Effector memory CD8-positive, alpha-beta T cell (primary cell): Measurements from ENCODE around the gene ZNF652.
A peak's percentile ranks its signal among the peaks of the same experiment; 100 is the strongest.
"Not testable (repeated sequence)": the region's sequence is repeated elsewhere in the genome, so short reads cannot be mapped to it uniquely, and the experiment has no call there.

Experiments
- ATAC-seq: fragments of 150-1000 bp; cut with Tn5 transposase; replicated peaks from 2 replicates; pipeline ENCODE4 v1.10.0; 2021; ENCODE audit warnings: mild to moderate bottlenecking, moderate library complexity
- DNase-seq, 3 experiments: peaks; one replicate each; pipeline ENCODE4 v3.0.0; 2021
- H3K27ac Mint-ChIP-seq, 2 donors: one replicate each; pipeline ENCODE4 v1.8.0; 2022; ENCODE audit warnings: mild to moderate bottlenecking in 2 of 2, mixed read lengths in 2 of 2, moderate library complexity in 2 of 2
- H3K27me3 Mint-ChIP-seq, 2 donors: one replicate each; pipeline ENCODE4 v1.8.0; 2022; ENCODE audit warnings: mixed read lengths in 2 of 2
- H3K36me3 Mint-ChIP-seq: one replicate; pipeline ENCODE4 v1.8.0; 2022; ENCODE audit warnings: mild to moderate bottlenecking, moderate library complexity, mixed read lengths; ENCODE audit not compliant: insufficient read depth
- H3K4me1 Mint-ChIP-seq, 2 donors: one replicate each; pipeline ENCODE4 v1.8.0; 2022; ENCODE audit warnings: low read depth in 2 of 2, mixed read lengths in 2 of 2
- H3K4me3 Mint-ChIP-seq, 2 donors: one replicate each; pipeline ENCODE4 v1.8.0; 2022; ENCODE audit warnings: mild to moderate bottlenecking in 2 of 2, mixed read lengths in 2 of 2, moderate library complexity in 2 of 2
- H3K9me3 Mint-ChIP-seq, 2 donors: one replicate each; pipeline ENCODE4 v1.8.0; 2022; ENCODE audit warnings: mixed read lengths in 2 of 2

The ZNF652 gene

DNA sequence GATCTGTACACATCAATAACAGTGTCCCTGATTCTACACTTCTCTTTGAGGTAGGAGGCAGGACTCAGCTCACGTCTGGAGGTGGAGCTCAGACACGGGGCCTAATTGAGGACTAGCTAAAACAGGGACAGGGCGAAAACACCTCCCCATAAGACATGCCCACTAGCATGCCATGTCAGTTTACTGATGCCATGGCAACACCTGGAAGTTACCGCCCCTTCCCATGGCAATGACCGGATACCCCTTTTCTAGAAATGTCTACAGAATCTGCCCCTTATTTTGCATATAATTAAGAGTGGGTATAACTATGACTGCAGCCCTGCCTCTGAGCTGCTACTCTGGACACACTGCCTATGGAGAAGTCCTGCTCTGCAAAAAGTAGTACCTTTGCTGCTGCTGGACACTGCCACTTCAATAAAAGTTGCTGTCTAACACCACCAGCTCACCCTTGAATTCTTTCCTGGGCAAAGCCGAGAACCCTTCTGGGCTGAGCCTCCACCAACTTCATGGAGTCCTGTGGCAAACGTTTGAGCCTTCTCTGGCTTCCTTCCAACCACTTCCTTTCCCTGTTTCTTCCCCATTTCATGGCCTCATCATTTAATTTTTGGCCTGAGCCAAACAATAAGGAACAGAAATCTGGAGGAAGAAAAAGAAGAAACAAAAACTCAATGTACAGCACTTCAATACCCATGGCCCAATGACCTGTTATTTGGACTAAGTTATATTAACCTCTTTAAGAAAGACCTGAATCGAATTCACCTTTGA is 31.6 kb upstream of the ZNF652 start:
- Mint-ChIP-seq H3K4me3 (no peak overlapping the region), H3K9me3 (no peaks in the 10 kb centered on the region), H3K36me3 (peaks cover 5% of the 10 kb centered on the region), H3K27ac (no peak overlapping the region), H3K27me3 (no peaks in the 10 kb centered on the region), H3K4me1 (peaks cover 32 to 37% of the 10 kb centered on the region in 2 donors)
- ATAC-seq = no peak
- DNase-seq = no peak

DNA sequence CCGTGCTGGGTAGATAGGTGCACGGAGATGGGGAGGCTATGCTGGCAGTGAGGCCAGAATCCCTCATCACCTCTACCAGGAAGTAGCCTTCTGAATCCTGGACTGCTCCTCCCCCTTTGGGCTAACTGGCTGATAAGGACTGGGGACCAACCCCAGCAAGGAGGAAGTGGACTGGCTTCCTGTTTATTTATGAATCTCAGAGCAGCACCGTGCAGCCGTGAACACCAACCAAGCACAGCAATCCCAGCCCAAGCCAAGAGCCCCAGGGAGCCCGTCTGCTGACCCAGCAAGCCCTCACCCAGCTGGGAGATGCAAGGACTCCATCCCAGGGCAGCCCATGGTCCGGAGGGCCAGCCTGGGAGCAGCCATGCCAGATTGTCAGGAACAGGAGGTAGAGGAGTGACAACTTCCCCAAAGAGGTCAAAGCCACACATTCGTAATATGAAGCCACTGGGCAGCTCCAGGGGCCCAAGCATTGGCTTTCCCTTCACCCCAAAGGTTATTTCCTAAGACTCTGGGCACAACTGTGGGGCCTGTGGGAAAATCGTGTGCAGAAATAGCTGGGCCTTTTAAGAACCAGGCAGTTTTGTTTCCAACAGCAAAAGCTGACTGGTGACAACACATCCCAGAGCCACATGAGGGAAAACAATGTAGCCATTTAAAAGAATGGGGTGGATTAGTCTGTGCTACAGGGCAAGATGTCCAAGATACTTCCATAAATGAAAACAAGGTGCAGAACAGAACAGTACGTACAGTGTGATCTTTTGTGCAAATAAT is 28.7 kb upstream of the ZNF652 start:
- ATAC-seq (no peak), DNase-seq (peak in 1 of 3 experiments; percentile 26)

DNA sequence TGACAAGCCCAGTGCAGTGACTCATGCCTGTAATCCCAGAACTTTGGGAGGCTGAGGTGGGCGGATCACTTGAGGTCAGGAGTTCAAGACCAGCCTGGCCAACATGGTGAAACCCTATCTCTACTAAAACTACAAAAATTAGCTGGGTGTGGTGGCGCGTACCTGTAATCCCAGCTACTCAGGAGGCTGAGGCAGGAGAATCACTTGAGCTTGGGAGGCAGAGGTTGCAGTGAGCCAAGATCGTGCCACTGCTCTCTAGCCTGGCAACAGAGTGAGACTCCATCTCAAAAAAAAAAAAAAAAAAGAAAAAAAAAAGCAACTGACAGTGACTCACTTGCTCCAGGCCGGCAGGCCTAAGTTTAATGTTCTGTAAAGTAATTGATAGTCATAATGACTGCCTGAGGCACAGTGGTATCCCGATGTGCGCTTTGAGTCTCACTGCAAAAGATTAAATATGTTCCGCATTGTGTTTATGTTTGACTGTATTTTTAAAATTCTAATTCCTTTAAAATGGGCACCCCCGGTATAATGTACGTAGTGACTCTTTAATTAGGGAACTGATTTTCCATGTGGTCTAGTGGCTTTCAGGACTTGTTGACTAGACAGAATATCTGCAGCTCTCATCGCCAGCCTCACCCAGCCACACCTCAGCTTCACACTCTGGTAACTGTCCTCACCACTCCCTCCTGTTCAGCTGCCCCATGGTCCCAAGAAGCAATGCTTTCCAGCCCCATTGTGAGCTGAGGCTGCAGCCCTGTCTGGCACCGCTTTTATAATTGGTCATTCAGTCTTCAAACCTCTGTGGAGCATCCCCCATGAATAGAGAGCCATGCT is 27.7 kb upstream of the ZNF652 start:
- Mint-ChIP-seq H3K4me3 (peak overlapping the region; percentile 77 to 87), H3K27ac (peak overlapping the region; percentile 91 to 99), H3K4me1 (peaks cover 50 to 51% of the 10 kb centered on the region in 2 donors)
- H3K27me3 Mint-ChIP-seq, H3K9me3 Mint-ChIP-seq, H3K36me3 Mint-ChIP-seq: not testable (repeated sequence)
- DNase-seq (peak in 2 of 3 experiments; percentile 13 to 15), ATAC-seq (peak; percentile 11)

More for the DNA sequence above, 28.7 kb upstream of the ZNF652 start:
- Mint-ChIP-seq H3K27ac (peak overlapping the region; percentile 91 to 99), H3K4me1 (peaks cover 51 to 54% of the 10 kb centered on the region in 2 donors), H3K4me3 (peak overlapping the region; percentile 77 to 87), H3K9me3 (no peaks in the 10 kb centered on the region), H3K27me3 (no peaks in the 10 kb centered on the region), H3K36me3 (peaks cover 7% of the 10 kb centered on the region)

DNA sequence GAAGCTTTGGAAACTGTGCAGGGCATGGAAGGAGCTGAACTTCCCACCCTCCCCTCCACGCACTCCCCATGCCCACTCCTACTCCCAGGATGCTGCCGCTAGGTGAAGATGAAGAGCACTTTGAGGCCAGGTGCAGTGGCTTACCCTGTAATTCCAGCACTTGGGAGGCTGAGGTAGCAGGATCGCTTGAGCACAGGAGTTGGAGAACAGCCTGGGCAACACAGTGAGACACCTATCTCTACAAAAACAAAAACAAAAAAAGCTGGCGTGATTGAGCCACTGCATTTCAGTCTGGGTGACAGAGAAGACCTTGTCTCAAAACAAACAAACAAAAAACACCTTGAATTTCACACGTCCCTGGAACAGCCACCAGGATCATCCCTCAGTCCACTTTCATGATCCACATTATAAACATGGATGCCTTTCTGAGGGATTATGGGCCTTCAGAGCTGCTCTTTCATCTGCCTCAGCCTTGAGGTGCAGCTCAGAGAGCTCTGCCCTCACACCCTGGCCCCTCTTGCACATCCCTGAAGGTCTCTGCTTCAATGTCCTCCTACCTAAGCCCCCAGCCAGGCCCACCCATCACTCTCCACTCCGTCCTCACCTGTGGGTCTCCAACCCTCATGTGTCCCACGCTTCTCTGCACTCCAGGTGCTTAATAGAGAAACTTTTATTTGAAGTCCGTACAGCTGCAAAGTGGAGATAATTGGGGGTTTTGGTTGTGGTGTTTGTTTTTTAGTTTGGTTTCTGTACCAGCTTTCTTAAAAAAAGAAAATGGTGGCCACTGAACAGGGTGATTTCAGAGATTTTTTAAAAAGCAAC is 26.9 kb upstream of the ZNF652 start:
- Mint-ChIP-seq H3K27ac (peak overlapping the region; percentile 91 to 99), H3K27me3 (no peaks in the 10 kb centered on the region), H3K4me1 (peaks cover 47 to 49% of the 10 kb centered on the region in 2 donors), H3K9me3 (no peaks in the 10 kb centered on the region), H3K4me3 (peak overlapping the region; percentile 77 to 87), H3K36me3 (peaks cover 7% of the 10 kb centered on the region)
- no peak for ATAC-seq
- DNase-seq = no peak

DNA sequence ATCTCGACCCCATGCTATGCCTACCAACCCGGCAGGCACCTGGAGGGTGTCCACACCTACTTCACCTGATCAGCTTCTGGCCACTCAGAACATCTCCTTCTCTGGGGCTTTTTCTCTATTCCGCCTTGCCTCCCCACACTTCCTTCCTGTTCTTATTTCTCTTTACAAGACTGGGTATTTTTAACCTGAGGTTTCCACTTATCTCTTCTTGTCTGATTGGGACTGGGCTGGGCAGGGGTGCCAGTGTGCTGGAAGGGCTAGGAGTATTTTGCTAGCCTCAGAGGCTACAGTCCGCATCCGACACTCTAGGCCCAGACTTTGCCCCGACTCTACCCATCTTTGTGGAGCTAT is 26.2 kb upstream of the ZNF652 start:
- Mint-ChIP-seq H3K4me3 (peak overlapping the region; percentile 77 to 87), H3K4me1 (peaks cover 44 to 48% of the 10 kb centered on the region in 2 donors), H3K27ac (peak overlapping the region; percentile 91 to 99), H3K36me3 (peaks cover 7% of the 10 kb centered on the region), H3K9me3 (no peaks in the 10 kb centered on the region), H3K27me3 (no peaks in the 10 kb centered on the region)
- ATAC-seq = peak; percentile 79
- peak; percentile 30 to 43 (median 37) for DNase-seq

DNA sequence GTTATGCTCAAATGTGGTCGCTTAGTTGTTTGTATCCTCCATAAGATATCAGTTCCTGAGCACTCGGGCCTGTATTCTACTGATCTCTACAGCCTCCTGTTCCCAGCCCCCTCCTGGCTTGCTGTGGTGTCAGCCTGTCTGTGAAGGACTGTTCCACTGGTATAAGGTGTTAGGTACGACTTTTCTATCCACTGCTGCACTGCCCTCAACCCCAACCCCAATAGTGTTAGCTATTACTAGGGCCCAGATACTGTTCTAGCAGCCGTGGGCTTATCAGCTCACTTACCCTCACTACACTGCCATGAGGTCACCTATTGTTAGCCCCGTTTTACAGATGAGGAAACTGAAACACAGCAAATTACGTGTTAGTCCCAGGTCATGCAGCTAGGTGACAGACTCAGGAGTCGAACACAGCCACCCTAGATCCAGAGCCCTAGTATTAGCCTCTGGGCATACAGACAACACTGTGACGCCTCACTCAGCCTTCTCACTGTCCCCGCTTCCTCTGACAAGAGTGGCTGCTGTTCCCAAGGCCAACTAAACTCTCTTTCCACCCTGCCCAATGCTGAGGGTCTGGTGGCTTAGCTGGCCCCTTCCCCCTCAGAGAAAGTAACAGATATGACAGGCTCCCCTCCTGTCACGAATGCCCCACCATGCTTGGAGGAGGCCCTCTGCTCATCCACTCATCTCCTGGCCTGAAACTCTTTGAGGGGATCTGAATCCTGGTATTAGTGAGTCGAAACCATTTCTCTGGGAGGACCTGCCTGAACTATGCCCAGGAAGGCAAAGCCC is 25.6 kb upstream of the ZNF652 start:
- ATAC-seq (peak; percentile 61), DNase-seq (peak; percentile 29 to 44 (median 37))
- Mint-ChIP-seq H3K27me3 (no peaks in the 10 kb centered on the region), H3K27ac (peak overlapping the region; percentile 91 to 99), H3K9me3 (no peaks in the 10 kb centered on the region), H3K4me3 (peak overlapping the region; percentile 77 to 87), H3K4me1 (peaks cover 44 to 48% of the 10 kb centered on the region in 2 donors), H3K36me3 (peaks cover 7% of the 10 kb centered on the region)

DNA sequence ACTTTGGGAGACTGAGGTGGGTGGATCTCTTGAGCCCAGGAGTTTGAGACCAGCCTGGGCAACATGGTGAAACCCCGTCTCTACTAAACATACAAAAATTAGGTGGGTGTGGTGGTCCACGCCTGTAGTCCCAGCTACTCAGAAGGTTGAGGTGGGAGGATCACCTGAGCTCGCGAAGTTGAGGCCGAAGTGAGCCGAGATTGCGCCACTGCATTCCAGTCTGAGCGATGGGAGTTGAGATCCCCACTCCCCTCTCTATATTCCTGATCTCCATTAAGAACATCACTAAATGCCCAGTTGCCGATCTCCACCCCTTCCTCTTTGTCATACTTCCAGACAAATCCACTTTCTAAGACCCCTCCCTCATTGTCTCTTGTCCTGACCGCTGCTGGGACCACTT is 24.3 kb upstream of the ZNF652 start:
- peaks cover 41 to 45% of the 10 kb centered on the region in 2 donors for H3K4me1 Mint-ChIP-seq
- ATAC-seq (no peak), DNase-seq (no peak)
- H3K27ac Mint-ChIP-seq = peak overlapping the region in 1 of 2 donors; percentile 99
- H3K9me3 Mint-ChIP-seq = no peaks in the 10 kb centered on the region
- H3K4me3 Mint-ChIP-seq = no peak overlapping the region
- no peaks in the 10 kb centered on the region for H3K27me3 Mint-ChIP-seq
- peaks cover 7% of the 10 kb centered on the region for H3K36me3 Mint-ChIP-seq

DNA sequence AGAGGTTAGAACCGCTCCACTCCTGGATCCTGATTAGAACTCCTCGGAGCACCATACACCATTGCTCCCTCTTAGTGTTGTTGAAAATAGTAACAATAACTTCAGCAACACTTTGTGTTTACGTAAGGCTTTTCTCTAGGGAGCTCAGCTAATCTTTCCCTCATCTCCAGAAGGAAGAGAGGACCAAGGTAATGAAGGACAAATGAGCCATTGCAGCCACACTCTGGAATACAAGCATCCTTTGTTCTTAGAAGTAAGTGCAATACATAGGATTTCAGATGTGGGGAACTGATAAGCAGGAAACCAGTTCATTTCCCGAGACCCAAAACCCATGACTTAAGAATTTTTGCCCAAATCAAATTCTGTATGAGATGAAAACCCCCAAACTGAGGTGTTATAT is 22.9 kb upstream of the ZNF652 start:
- peaks cover 27 to 31% of the 10 kb centered on the region in 2 donors for H3K4me1 Mint-ChIP-seq

DNA sequence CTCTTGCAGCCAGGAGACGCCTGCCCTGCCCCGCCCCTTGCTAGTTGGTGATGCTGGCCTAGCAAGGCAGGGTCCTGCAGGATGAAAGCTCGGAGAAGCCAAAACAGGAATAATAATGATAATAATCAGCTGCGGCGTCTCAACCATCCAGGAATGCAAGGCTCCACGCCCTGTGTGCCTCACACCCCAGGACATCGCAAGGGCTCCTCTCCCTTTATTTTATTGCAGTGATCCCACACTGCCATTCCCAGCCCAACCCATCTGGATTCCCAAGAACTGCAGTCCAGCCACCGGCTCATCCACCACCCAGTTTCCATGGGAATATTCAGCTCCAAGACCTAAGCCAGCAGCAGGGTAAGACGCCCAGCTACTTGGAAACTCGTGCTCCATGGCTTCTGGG is 21.0 kb upstream of the ZNF652 start:
- ATAC-seq (no peak), DNase-seq (no peak)
- Mint-ChIP-seq H3K9me3 (no peaks in the 10 kb centered on the region), H3K27me3 (no peaks in the 10 kb centered on the region), H3K4me3 (no peak overlapping the region), H3K4me1 (peaks cover 11 to 17% of the 10 kb centered on the region in 2 donors), H3K36me3 (peaks cover 2% of the 10 kb centered on the region), H3K27ac (peak overlapping the region in 1 of 2 donors; percentile 20)

More for the DNA sequence above, 22.9 kb upstream of the ZNF652 start:
- H3K4me3 Mint-ChIP-seq = no peak overlapping the region
- no peak for ATAC-seq
- H3K9me3 Mint-ChIP-seq = no peaks in the 10 kb centered on the region
- H3K36me3 Mint-ChIP-seq = peaks cover 5% of the 10 kb centered on the region
- no peak overlapping the region for H3K27ac Mint-ChIP-seq
- DNase-seq = no peak
- no peaks in the 10 kb centered on the region for H3K27me3 Mint-ChIP-seq

DNA sequence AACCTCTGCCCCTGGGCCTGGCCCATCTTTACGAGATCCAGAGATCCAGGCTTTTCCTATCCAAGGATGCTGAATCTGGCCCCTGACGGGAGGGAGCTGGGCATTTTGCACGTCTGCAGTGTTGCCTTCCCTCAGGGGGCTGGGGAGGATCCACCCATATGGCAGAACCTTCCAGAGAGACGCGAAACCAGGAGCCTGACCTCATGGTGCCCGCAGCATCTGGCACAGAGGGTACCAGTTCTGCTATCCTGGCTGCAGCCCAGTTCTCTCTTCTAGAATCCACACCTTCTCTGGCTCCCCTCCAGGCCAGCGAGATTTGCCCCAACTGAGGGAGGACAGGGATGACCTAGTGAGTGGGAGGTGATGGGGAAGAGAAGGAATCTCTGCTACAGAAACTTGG is 20.5 kb upstream of the ZNF652 start:
- DNase-seq (no peak), ATAC-seq (no peak)
- H3K4me1 Mint-ChIP-seq = peaks cover 6 to 12% of the 10 kb centered on the region in 2 donors
- peak overlapping the region; percentile 39 to 83 for H3K27ac Mint-ChIP-seq
- peaks cover 2% of the 10 kb centered on the region for H3K36me3 Mint-ChIP-seq
- no peaks in the 10 kb centered on the region for H3K9me3 Mint-ChIP-seq
- H3K4me3 Mint-ChIP-seq = no peak overlapping the region
- no peaks in the 10 kb centered on the region for H3K27me3 Mint-ChIP-seq

DNA sequence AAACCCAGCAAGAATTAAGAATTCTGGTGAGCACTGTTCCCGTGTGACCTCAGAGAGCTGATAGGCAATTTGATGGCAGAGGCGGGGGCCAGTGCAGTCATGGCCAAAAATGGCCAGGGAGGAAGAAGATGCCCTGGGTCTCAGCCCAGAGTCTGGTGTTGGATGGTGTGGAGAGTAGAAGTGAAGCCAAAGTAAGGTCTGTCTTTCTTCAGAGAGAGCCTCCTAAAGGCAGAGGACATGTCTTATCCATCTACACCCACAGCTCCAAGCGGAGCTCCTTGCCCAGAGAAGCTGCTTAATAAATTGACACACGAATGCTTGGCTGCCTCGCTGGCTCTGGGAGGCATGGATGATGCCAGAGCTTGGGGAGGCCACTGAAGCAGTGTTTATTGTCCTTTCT is 19.7 kb upstream of the ZNF652 start:
- Mint-ChIP-seq H3K36me3 (no peaks in the 10 kb centered on the region), H3K4me1 (peaks cover 0 to 9% of the 10 kb centered on the region in 2 donors), H3K9me3 (no peaks in the 10 kb centered on the region), H3K27me3 (no peaks in the 10 kb centered on the region), H3K4me3 (no peak overlapping the region), H3K27ac (peak overlapping the region; percentile 39 to 83)
- no peak for ATAC-seq
- no peak for DNase-seq

DNA sequence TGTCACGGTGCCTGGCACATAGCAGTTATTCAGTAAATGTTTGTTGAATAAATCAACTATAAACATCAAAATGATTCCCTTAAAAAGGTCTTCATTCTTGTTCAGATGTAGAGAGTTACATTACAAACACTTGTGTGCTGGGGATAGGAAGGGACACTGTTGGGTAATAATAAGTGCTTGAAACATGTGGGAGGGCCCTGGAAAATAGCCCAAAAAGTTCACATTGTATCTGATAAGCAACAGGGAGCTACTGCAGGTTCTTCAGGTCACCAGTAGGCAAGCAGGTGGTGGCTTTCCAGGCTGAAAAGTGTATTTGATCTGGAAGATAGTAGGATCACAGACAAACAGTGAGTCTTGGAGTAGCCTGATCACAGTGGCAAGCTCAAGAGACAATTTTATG is 19.0 kb upstream of the ZNF652 start:
- peaks cover 0 to 7% of the 10 kb centered on the region in 2 donors for H3K4me1 Mint-ChIP-seq
- ATAC-seq (no peak), DNase-seq (no peak)
- H3K4me3 Mint-ChIP-seq = no peak overlapping the region
- H3K27ac Mint-ChIP-seq = peak overlapping the region in 1 of 2 donors; percentile 83
- H3K27me3 Mint-ChIP-seq = no peaks in the 10 kb centered on the region
- H3K9me3 Mint-ChIP-seq = no peaks in the 10 kb centered on the region
- H3K36me3 Mint-ChIP-seq = no peaks in the 10 kb centered on the region
